Activated CD8-positive, alpha-beta T cell treated with anti-CD3 and anti-CD28 coated beads, Interleukin-2, amount 10 ng/mL, durations not matched to agents 7 days and 5 days (primary cell): ENCODE results near the gene PC. TPM values are rescaled to one million over a fixed set of nuclear protein-coding genes. Genes with fewer than 3 reads are reported as not detected.
"Not testable (repeated sequence)": the region's sequence is repeated elsewhere in the genome, so short reads cannot be mapped to it uniquely, and the experiment has no call there.

Experiments used
- ATAC-seq: fragments of 150-1000 bp; cut with Tn5 transposase; one replicate; pipeline ENCODE4 v1.10.0; 2021; ENCODE audit warnings: moderate library complexity
- CTCF ChIA-PET: fragments of 350-600 bp; sonication (Branson Sonifier 250); formaldehyde crosslinking; loops from one replicate; lab custom pipeline; 2021; ENCODE audit warnings: antibody characterized with exemption; lab: Charles Lee
- POLR2A ChIA-PET: fragments of 350-600 bp; sonication (Branson Sonifier 250); formaldehyde crosslinking; loops from one replicate; lab custom pipeline; 2021; ENCODE audit warnings: antibody characterized with exemption; lab: Charles Lee
- DNase-seq: peaks from one replicate; pipeline ENCODE4 v3.0.0-alpha.2; 2020
- H3K27ac Mint-ChIP-seq: one replicate; pipeline ENCODE4 v1.8.0; 2021; ENCODE audit warnings: mild to moderate bottlenecking, mixed read lengths
- H3K27me3 Mint-ChIP-seq: one replicate; pipeline ENCODE4 v1.8.0; 2021; ENCODE audit warnings: low read depth, mixed read lengths
- H3K36me3 Mint-ChIP-seq: one replicate; pipeline ENCODE4 v1.8.0; 2021; ENCODE audit warnings: low read depth, mixed read lengths
- H3K4me1 Mint-ChIP-seq: one replicate; pipeline ENCODE4 v1.8.0; 2021; ENCODE audit warnings: low read depth, mixed read lengths
- H3K4me3 Mint-ChIP-seq: one replicate; pipeline ENCODE4 v1.8.0; 2021; ENCODE audit warnings: mild to moderate bottlenecking, mixed read lengths
- H3K9me3 Mint-ChIP-seq: one replicate; pipeline ENCODE4 v1.8.0; 2022; ENCODE audit warnings: mixed read lengths; ENCODE audit not compliant: insufficient read depth
- total RNA-seq, 2 experiments: library from RNA; stranded (reverse); gene quantifications; one replicate each; pipeline ENCODE4 v1.2.3, GENCODE V29; 2021

PC gene
- total RNA-seq, 2 experiments from 2014 or later: 10.4 to 11.7 TPM

GRCh38 chr11:66966351-66966750 is 8.2 kb upstream of the PC start:
- ChIA-PET POLR2A (interaction anchor here (0.5 kb wide), 1 partner anchor 25 kb away, joined by 3 read pairs; no protein-coding TSS in a partner anchor), CTCF (interaction anchor here (1.3 to 1.7 kb wide), 2 partner anchors 9 to 89 kb away, joined by 3 read pairs; no protein-coding TSS in a partner anchor)
- H3K27ac Mint-ChIP-seq: no peak overlapping the region
- ATAC-seq (no peak), DNase-seq (no peak)
- H3K4me1 Mint-ChIP-seq: peaks cover 17% of the 10 kb centered on the region
- no peaks in the 10 kb centered on the region for H3K36me3 Mint-ChIP-seq
- H3K4me3 Mint-ChIP-seq: no peak overlapping the region
- peaks cover 8% of the 10 kb centered on the region for H3K27me3 Mint-ChIP-seq
- no peaks in the 10 kb centered on the region for H3K9me3 Mint-ChIP-seq

GRCh38 chr11:66964495-66964894 is 6.3 kb upstream of the PC start:
- ATAC-seq (no peak), DNase-seq (no peak)
- no peaks in the 10 kb centered on the region for H3K9me3 Mint-ChIP-seq
- no peaks in the 10 kb centered on the region for H3K36me3 Mint-ChIP-seq
- no peak overlapping the region for H3K4me3 Mint-ChIP-seq
- ChIA-PET CTCF (no interaction called here), POLR2A (no interaction called here)
- H3K4me1 Mint-ChIP-seq: peaks cover 12% of the 10 kb centered on the region
- peaks cover 8% of the 10 kb centered on the region for H3K27me3 Mint-ChIP-seq
- no peak overlapping the region for H3K27ac Mint-ChIP-seq

DNA sequence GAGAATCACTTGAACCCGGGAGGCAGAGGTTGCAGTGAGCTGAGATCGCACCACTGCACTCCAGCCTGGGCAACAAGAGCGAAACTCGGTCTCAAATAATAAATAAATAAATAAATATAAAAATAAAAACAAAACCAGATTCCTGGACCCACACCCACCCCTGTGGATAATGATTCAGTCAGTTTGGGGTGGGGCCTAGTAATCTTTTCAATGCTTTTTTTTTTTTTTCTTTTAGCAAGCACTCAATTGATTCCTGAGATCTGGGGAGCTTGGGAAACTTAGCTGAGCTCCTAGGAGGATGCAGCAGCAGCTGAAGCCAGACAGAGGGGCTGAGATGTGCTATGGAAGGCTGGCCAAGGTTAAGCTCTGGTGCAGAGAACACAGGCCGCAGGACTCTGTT is 4.6 kb upstream of the PC start:
- no peak overlapping the region for H3K27ac Mint-ChIP-seq
- ChIA-PET POLR2A (no interaction called here), CTCF (no interaction called here)
- ATAC-seq (no peak), DNase-seq (no peak)
- H3K27me3 Mint-ChIP-seq: peaks cover 12% of the 10 kb centered on the region
- H3K4me3 Mint-ChIP-seq: no peak overlapping the region
- peaks cover 12% of the 10 kb centered on the region for H3K4me1 Mint-ChIP-seq
- H3K36me3 Mint-ChIP-seq: no peaks in the 10 kb centered on the region
- H3K9me3 Mint-ChIP-seq: no peaks in the 10 kb centered on the region

- no peak for ATAC-seq
Measured at GRCh38 chr11:66962247-66962646, 4.1 kb upstream of the PC start.

DNA sequence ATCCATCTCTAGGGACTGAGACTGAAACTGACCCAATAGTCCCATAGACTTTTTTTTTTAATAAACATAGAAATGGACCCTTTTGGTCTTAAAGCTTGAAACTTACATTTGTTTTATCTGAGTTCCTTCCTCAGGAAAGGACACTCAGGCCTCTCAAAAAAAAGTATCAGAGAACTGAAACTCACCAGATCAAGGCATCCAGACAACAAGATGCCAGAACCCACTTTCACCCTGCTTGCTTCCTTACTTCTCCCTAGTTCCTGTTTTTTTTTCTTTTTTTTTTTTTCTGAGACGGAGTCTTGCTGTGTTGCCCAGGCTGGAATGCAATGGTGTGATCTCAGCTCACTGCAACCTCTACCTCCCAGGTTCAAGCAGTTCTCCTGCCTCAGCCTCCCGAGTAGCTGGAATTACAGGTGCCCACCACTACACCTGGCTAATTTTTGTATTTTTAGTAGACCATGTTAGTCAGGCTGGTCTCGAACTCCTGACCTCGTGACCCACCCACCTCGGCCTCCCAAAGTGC is 3.6 kb upstream of the PC start:
- POLR2A ChIA-PET, H3K27ac Mint-ChIP-seq, DNase-seq, H3K36me3 Mint-ChIP-seq, H3K9me3 Mint-ChIP-seq, H3K4me3 Mint-ChIP-seq, ATAC-seq, CTCF ChIA-PET: not testable (repeated sequence)
- Mint-ChIP-seq H3K4me1 (peaks cover 16% of the 10 kb centered on the region), H3K27me3 (peaks cover 14% of the 10 kb centered on the region)

More at GRCh38 chr11:66962247-66962646, 4.1 kb upstream of the PC start:
- Mint-ChIP-seq H3K27me3 (peaks cover 12% of the 10 kb centered on the region), H3K4me3 (no peak overlapping the region), H3K27ac (no peak overlapping the region), H3K4me1 (peaks cover 14% of the 10 kb centered on the region), H3K36me3 (no peaks in the 10 kb centered on the region), H3K9me3 (no peaks in the 10 kb centered on the region)
- DNase-seq: no peak
- ChIA-PET POLR2A (no interaction called here), CTCF (no interaction called here)

DNA sequence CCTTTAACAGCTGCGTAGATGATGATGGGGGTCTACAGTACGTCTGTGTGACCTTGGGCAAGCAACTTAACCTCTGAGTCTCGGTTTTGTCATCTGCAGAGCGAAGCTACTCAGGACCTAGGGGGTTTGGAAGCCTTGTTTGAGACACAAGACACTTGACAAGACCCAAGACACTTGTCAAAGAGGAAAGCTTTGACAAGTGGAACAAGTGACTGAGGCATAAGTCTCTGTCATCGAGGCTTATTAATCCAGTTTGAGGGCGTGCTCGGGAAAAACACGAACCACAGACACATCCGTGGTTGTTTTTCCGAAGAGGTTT is 732 bp upstream of the PC start:
- no peaks in the 10 kb centered on the region for H3K9me3 Mint-ChIP-seq
- POLR2A ChIA-PET: interaction anchor here (1.0 to 1.5 kb wide), 3 partner anchors 103 to 281 kb away, joined by 4 read pairs; partner anchors contain the start of genes RBM4B and RCE1
- H3K36me3 Mint-ChIP-seq: no peaks in the 10 kb centered on the region
- peak overlapping the region; percentile 82 for H3K4me3 Mint-ChIP-seq
- DNase-seq (no peak), ATAC-seq (no peak)
- peak overlapping the region; percentile 84 for H3K27ac Mint-ChIP-seq
- peaks cover 18% of the 10 kb centered on the region for H3K4me1 Mint-ChIP-seq
- H3K27me3 Mint-ChIP-seq: peaks cover 8% of the 10 kb centered on the region
- CTCF ChIA-PET: interaction anchor here (0.7 to 1.1 kb wide), 6 partner anchors 12 to 281 kb away, joined by 3 to 6 read pairs (median 4); partner anchors contain the start of gene RBM4B

DNA sequence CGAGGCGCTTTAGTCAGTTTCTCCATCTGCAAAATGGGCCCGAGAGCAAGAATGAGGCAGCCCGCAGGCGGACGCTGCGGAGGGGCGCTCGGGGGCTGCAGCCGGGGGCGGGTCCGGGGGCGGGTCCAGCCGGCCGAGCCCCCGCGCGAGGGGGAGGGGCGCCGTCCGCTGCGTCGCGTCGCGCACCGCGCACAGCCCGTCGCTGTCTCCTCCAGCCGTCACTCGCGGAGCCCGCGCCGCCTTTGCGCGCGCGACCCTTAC is 282 bp downstream of the PC start:
- peak overlapping the region; percentile 80 for H3K27ac Mint-ChIP-seq
- ChIA-PET CTCF (interaction anchor here (1.1 kb wide), 1 partner anchor 8 kb away, joined by 3 read pairs; no protein-coding TSS in a partner anchor), POLR2A (interaction anchor here (1.5 kb wide), 1 partner anchor 102 kb away, joined by 4 read pairs; no protein-coding TSS in a partner anchor)
- H3K4me1 Mint-ChIP-seq: peaks cover 18% of the 10 kb centered on the region
- peaks cover 8% of the 10 kb centered on the region for H3K27me3 Mint-ChIP-seq
- H3K36me3 Mint-ChIP-seq: no peaks in the 10 kb centered on the region
- DNase-seq (no peak), ATAC-seq (peak; percentile 42)
- peak overlapping the region; percentile 82 for H3K4me3 Mint-ChIP-seq
- no peaks in the 10 kb centered on the region for H3K9me3 Mint-ChIP-seq

- DNase-seq (no peak), ATAC-seq (no peak)
- Mint-ChIP-seq H3K27ac (peak overlapping the region; percentile 69), H3K36me3 (no peaks in the 10 kb centered on the region), H3K4me3 (peak overlapping the region; percentile 71), H3K4me1 (peaks cover 18% of the 10 kb centered on the region), H3K27me3 (peaks cover 8% of the 10 kb centered on the region), H3K9me3 (no peaks in the 10 kb centered on the region)
- ChIA-PET CTCF (interaction anchor here (0.7 to 1.1 kb wide), 2 partner anchors 9 to 64 kb away, joined by 3 read pairs; no protein-coding TSS in a partner anchor), POLR2A (no interaction called here)
Measured at GRCh38 chr11:66956689-66957290, 1.4 kb downstream of the PC start.

DNA sequence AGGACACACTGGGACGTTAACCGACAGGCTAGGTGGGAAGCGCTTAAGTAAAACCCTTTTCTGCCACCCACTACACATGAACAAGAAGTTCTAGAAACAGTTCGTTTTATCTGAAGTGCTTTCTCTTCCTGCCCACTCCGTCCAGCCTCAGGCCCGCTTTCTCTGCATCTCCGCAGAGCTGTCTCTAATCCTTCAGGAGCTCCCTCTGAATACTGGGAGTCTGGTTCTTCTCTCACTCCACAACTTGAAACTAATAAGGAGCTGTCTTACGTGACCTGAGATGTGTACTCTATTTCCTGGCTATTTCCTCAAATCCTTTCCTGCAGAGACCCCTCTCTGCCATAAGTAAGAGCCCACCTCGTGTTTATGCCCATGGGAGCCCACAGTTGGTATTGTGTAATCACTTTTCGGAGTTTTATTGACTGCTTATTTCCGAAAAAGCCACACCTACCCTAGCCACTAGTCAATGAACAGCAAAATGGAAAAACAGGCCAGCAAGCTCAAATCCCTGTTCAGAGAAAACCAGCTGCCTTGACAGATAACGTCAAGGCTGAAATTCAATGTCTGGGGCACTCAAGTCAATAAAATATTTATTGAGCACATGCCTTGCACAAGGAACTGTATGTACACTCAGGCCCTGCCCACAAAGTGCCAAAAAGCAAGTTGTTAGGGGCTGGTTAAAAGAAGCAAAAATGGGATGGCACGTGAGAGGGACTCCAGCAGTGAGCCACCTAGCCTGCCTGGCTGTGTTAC is 4.9 kb downstream of the PC start:
- Mint-ChIP-seq H3K9me3 (no peaks in the 10 kb centered on the region), H3K27me3 (peaks cover 2% of the 10 kb centered on the region), H3K36me3 (no peaks in the 10 kb centered on the region), H3K4me1 (peaks cover 9% of the 10 kb centered on the region), H3K27ac (no peak overlapping the region), H3K4me3 (no peak overlapping the region)
- ChIA-PET CTCF (no interaction called here), POLR2A (no interaction called here)
- ATAC-seq: no peak
- no peak for DNase-seq

- no peaks in the 10 kb centered on the region for H3K9me3 Mint-ChIP-seq
Measured at GRCh38 chr11:66951927-66952337, 6.3 kb downstream of the PC start.

DNA sequence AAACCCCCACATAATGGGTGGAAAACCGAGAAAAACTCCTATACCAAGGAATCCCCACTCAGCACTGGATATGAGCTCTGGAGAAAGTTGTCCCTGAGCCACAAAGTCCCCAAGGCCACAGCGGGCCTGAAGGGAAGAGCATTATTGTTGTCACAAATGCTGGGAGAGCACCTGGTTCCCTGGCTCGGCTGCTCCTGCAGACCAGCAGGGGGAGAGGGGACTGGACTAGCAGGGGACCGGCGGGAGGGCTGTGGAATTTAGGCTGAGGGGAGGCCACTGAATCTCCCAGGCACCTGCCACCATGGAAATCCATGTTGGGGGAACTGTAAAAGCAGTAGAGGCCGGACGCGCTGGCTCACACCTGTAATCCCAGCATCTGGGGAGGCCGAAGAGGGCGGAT is 7.0 kb downstream of the PC start:
- Mint-ChIP-seq H3K4me1 (no peaks in the 10 kb centered on the region), H3K4me3 (no peak overlapping the region), H3K27ac (no peak overlapping the region), H3K9me3 (no peaks in the 10 kb centered on the region), H3K36me3 (no peaks in the 10 kb centered on the region), H3K27me3 (no peaks in the 10 kb centered on the region)
- ChIA-PET CTCF (no interaction called here), POLR2A (no interaction called here)
- DNase-seq (no peak), ATAC-seq (no peak)

More at GRCh38 chr11:66951927-66952337, 6.3 kb downstream of the PC start:
- Mint-ChIP-seq H3K27ac (no peak overlapping the region), H3K36me3 (no peaks in the 10 kb centered on the region), H3K4me1 (peaks cover 4% of the 10 kb centered on the region), H3K27me3 (peaks cover 1% of the 10 kb centered on the region), H3K4me3 (no peak overlapping the region)
- POLR2A ChIA-PET: no interaction called here
- CTCF ChIA-PET: no interaction called here
- ATAC-seq: no peak
- no peak for DNase-seq

DNA sequence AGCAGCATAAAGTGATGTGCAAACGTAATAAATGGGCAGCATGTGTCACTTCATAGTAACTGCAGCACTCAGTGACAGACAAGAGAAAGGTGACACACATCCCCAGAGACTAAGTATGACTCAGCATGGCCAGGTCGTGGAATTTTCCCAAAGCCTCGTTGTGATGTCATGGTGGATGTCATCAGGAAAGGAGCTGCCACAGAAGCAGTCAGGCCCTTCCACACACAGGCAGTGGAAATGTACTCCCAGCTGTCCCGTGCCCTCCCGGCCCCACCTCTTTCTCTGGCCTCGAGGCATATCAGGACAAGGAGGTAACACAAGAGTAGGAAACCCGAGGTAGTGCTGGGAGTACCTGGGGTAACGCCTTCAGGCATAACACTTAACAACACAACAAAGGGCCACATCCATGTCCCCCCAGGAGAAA is 8.1 kb downstream of the PC start:
- H3K27ac Mint-ChIP-seq: no peak overlapping the region
- CTCF ChIA-PET: no interaction called here
- H3K36me3 Mint-ChIP-seq: no peaks in the 10 kb centered on the region
- no peaks in the 10 kb centered on the region for H3K27me3 Mint-ChIP-seq
- ATAC-seq (no peak), DNase-seq (no peak)
- H3K9me3 Mint-ChIP-seq: no peaks in the 10 kb centered on the region
- POLR2A ChIA-PET: no interaction called here
- H3K4me3 Mint-ChIP-seq: no peak overlapping the region
- no peaks in the 10 kb centered on the region for H3K4me1 Mint-ChIP-seq
